SK-N-MC (cell line): Measurements from ENCODE around the gene ST6GALNAC1.
A peak's percentile ranks its signal among the peaks of the same experiment; 100 is the strongest.

Experiments
- DNase-seq: peaks from one replicate; pipeline ENCODE4 v3.0.0-alpha.2; 2011; ENCODE audit warnings: low read depth, low spot score
- H3K27ac ChIP-seq: fragments of 200-600 bp; sonication (generic); 2 replicates; pipeline ENCODE4 v1.5.1; 2016; ENCODE audit warnings: mixed run types
- H3K36me3 ChIP-seq: fragments of 200-600 bp; sonication (generic); 2 replicates; pipeline ENCODE4 v1.6.1; 2017; ENCODE audit warnings: antibody characterized with exemption, low read length, mixed read lengths; ENCODE audit not compliant: insufficient read depth
- H3K4me3 ChIP-seq: fragments of 200-600 bp; sonication (generic); 2 replicates; pipeline ENCODE4 v1.5.1; 2016
- H3K9ac ChIP-seq: fragments of 200-600 bp; sonication (generic); 2 replicates; pipeline ENCODE4 v1.8.0; 2017; ENCODE audit warnings: mixed run types, mixed read lengths; ENCODE audit not compliant: insufficient read length
- H3K9me3 ChIP-seq: fragments of 200-600 bp; sonication (generic); 2 replicates; pipeline ENCODE4 v1.6.1; 2017; ENCODE audit warnings: low read depth, mild to moderate bottlenecking, antibody characterized with exemption, low read length, moderate library complexity, mixed read lengths
- EZH2 ChIP-seq: fragments of 200-600 bp; sonication (generic); IDR thresholded peaks from one replicate; pipeline ENCODE4 v1.6.1; 2017; ENCODE audit warnings: antibody characterized with exemption
- FOXP2 ChIP-seq: optimal IDR thresholded peaks from 2 replicates; pipeline ENCODE3; 2011; ENCODE audit warnings: mild to moderate bottlenecking, moderate library complexity; ENCODE audit not compliant: insufficient read depth; ENCODE audit errors: extremely low read length, control extremely low read depth
- POLR2AphosphoS5 ChIP-seq: IDR thresholded peaks from 2 replicates; pipeline ENCODE4 v1.6.1; 2012; ENCODE audit warnings: mild to moderate bottlenecking, low read depth, low read length, borderline replicate concordance

Gene ST6GALNAC1

DNA sequence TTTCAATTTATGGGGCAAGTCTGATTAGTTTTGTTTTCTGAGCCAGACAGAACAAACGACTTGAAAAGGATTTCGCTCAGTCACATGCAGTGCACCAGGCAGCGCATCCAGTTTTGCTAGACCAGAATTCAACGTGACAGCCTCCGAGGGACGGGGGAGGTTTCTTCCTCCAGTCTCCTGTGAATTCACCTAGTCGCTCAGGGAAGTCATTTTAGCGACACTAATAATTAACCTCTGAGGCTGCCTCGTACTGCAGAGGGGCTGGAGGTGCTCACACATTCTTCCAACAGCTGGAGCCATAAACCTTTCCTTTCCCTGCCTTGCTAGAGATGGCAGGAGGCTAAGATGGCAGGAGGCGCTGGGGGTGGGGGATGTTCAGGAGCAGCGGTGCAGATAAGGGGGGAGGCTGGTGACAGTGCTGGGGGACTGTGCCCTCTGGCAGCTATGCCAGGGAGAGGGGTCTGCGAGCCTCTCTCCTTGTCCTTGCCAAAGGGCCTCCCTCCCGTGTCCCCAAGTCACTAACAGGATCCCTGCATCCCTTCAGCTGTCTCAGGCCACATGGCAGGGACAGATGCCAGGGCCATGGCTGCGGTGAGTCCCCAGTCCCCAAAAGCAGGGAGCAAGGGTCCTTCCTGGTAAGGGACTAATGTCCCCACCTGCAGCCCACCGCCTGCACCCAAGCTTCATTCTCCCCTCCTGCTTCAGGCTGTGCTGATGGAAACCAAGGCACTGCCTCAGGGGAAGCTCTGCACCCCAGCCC, 43.2 kb upstream of the ST6GALNAC1 start:
- peak overlapping the region; percentile 64; the same call in 1 of the 2 replicates for H3K27ac ChIP-seq
- no peak overlapping the region for H3K9ac ChIP-seq
- no peaks in the 10 kb centered on the region for H3K36me3 ChIP-seq
- H3K4me3 ChIP-seq = no peak overlapping the region
- DNase-seq = no peak
- H3K9me3 ChIP-seq = no peaks in the 10 kb centered on the region
- TF ChIP-seq FOXP2 (no peak), POLR2AphosphoS5 (no peak), EZH2 (no peak)

DNA sequence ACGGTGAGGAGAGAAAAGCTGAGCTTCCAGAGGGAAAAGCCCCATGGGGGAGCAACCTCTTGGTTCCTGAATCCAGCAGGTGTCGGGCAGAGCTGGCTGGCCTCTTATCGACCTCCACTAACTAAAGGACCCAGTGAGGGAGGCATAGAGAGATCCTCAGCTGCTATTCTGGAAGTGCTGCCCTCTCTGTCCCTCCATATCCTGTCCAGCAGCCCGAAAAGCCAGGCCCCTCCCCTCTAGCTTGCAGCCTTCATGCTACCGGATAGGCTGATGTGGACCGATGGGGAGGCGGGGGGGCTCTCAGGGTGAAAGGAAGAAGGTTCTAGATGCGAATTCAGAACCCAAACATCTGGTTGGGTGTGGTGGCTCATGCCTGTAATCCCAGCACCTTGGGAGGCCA, 42.3 kb upstream of the ST6GALNAC1 start:
- TF ChIP-seq EZH2 (no peak), POLR2AphosphoS5 (no peak), FOXP2 (no peak)
- Histone ChIP-seq H3K9me3 (no peaks in the 10 kb centered on the region), H3K36me3 (no peaks in the 10 kb centered on the region), H3K9ac (no peak overlapping the region), H3K4me3 (no peak overlapping the region), H3K27ac (no peak overlapping the region)
- DNase-seq = no peak

DNA sequence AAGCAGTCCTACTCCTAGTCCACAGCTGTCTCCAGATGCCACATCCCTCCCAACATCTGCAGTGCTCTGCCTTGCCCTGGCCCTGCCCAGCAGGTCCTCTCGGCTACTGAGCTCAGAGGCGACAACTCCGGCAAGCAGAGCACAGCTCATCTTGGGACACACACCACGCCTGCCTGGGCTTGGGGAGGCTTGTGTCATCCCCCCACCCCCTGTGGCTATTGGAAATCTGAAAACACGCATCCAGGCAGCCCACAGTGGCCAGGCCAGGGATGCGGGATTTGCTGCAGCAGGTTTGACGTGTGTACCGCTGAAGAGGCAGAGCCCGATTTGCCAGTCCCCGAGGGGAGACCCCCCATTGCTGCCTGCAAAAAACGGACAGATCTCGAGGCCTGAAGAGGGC, 41.8 kb upstream of the ST6GALNAC1 start:
- H3K4me3 ChIP-seq = no peak overlapping the region
- no peak for DNase-seq
- TF ChIP-seq POLR2AphosphoS5 (no peak), FOXP2 (no peak), EZH2 (no peak)
- H3K9ac ChIP-seq = no peak overlapping the region
- no peaks in the 10 kb centered on the region for H3K36me3 ChIP-seq
- no peak overlapping the region for H3K27ac ChIP-seq
- no peaks in the 10 kb centered on the region for H3K9me3 ChIP-seq

DNA sequence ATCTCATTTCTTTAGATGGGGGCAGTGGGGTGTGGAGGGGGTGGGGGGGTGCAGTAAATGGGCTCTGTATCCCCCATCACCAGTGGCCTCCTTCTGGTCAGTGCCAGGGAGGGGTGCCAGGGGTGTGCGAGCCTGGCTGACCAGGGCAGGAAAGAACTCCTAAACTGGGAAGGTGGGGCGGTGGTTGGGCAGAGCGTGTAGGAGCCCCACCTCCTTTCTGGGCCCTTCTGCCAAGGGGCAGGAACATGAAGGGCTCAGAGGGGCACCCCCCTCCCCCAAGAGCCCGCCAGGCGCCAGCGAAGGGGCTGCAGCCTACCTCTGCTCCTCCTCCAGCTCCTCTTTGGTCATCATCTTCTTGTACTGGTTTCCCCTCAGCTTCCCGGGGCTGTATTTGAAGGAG, 41.2 kb upstream of the ST6GALNAC1 start:
- no peaks in the 10 kb centered on the region for H3K36me3 ChIP-seq
- H3K9ac ChIP-seq = no peak overlapping the region

DNA sequence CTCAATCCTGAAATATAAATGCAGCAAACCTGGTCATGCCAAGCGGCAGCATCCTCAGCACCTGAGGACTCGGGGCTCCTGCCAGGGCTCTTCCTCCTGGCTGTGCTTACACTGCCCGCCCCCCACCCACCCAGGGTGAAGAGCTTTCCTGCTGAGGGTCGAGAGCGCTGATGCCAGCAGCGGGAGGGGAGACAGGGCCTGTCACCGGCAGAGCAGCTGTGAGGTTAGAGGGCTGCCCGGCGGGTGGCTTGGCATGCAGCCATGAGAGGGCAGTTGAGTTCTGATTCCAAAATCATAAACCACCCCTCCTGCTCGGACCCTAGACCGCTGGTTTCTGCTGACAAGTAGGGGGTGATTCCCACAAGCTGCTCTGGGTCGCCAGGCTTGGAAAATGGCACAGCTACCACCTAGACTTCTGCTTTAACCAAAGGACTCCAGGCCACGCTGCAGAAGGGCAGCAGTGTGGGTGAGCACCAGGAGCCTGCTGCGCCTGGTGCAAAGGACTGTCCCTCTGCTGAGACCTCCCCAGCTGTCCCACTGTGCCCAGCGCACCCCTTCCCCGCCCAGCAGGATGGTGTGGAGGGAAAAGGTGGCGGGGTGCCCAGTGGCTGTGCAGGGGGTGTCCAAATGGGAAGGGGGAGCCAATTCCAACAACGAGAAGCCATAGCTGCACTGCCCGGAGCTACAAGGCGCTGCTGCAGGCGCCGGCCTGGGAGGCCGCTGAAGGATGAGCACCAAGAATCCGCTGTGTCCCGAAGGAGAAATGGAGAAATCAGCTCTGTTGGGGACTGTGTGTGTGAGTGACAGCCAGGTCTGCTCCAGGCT, 40.6 kb upstream of the ST6GALNAC1 start:
- no peak overlapping the region for H3K4me3 ChIP-seq
- no peaks in the 10 kb centered on the region for H3K9me3 ChIP-seq
- no peak for DNase-seq
- no peak overlapping the region for H3K9ac ChIP-seq
- H3K27ac ChIP-seq = no peak overlapping the region
- TF ChIP-seq POLR2AphosphoS5 (no peak), EZH2 (no peak), FOXP2 (no peak)
- H3K36me3 ChIP-seq = no peaks in the 10 kb centered on the region

More for the DNA sequence above, 41.2 kb upstream of the ST6GALNAC1 start:
- H3K4me3 ChIP-seq = no peak overlapping the region
- TF ChIP-seq FOXP2 (no peak), POLR2AphosphoS5 (no peak), EZH2 (no peak)
- H3K27ac ChIP-seq = no peak overlapping the region
- DNase-seq = no peak
- no peaks in the 10 kb centered on the region for H3K9me3 ChIP-seq

DNA sequence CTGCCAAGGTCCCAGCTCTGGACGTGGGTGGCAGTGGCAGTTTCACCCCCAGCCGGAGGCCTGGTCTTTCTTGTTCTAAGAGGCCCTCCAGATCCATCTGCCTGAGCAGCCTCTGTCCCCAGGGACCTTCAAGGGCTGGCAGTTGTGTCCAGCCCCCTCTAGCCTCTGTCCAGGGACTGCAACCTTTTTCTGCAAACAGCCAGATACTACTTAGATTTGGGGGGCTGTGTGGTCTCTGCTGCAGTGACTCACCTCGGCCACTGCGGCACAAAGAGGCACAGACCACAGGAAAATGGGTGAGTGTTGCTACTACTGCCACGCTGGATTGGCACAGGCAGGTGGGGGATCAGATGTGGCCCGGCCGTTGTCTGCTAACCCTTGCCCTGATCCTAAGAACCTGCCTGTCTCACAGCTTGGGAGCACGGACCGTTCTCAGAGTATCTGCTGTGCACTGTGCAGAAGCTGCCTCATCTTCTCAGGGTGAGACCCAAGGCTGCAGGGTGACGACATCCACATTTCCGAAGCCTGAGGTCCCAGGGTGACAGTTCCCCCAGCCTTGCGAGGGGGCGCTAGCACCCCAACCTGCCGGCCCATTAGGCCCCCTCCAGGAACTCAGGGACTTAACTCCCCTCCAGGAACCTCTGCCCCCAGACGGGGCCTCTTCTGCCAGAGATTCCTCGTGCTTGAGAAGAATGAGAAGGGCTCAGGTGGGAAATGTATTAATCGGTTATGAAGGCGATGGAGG, 39.6 kb upstream of the ST6GALNAC1 start:
- DNase-seq = no peak
- TF ChIP-seq EZH2 = no peak
- no peak for TF ChIP-seq POLR2AphosphoS5
- no peak for TF ChIP-seq FOXP2
- H3K9ac ChIP-seq = no peak overlapping the region
- H3K9me3 ChIP-seq = no peaks in the 10 kb centered on the region
- no peaks in the 10 kb centered on the region for H3K36me3 ChIP-seq
- H3K27ac ChIP-seq = no peak overlapping the region
- H3K4me3 ChIP-seq = no peak overlapping the region

DNA sequence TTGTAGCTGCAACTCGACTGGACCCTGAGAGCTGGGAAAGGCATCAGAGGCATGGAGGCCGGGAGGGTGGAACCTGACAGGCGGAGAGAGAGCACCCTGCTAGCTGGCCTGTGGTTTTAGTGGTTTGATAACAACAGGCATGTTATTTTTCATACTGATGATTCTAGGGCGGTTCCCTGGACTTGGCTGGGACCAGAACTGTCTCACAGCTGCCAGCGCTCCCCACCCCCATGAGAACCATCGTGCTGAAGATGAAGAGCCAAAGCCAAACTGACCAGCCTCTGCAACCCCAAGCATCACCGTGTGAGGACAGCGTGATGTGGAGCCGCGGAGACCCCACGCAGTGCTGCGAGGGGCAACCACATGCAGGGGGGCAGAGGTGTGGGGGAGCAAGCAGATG, 38.7 kb upstream of the ST6GALNAC1 start:
- Histone ChIP-seq H3K9me3 (no peaks in the 10 kb centered on the region), H3K4me3 (no peak overlapping the region), H3K9ac (no peak overlapping the region), H3K27ac (no peak overlapping the region), H3K36me3 (no peaks in the 10 kb centered on the region)
- no peak for DNase-seq
- TF ChIP-seq EZH2 (no peak), FOXP2 (no peak)

DNA sequence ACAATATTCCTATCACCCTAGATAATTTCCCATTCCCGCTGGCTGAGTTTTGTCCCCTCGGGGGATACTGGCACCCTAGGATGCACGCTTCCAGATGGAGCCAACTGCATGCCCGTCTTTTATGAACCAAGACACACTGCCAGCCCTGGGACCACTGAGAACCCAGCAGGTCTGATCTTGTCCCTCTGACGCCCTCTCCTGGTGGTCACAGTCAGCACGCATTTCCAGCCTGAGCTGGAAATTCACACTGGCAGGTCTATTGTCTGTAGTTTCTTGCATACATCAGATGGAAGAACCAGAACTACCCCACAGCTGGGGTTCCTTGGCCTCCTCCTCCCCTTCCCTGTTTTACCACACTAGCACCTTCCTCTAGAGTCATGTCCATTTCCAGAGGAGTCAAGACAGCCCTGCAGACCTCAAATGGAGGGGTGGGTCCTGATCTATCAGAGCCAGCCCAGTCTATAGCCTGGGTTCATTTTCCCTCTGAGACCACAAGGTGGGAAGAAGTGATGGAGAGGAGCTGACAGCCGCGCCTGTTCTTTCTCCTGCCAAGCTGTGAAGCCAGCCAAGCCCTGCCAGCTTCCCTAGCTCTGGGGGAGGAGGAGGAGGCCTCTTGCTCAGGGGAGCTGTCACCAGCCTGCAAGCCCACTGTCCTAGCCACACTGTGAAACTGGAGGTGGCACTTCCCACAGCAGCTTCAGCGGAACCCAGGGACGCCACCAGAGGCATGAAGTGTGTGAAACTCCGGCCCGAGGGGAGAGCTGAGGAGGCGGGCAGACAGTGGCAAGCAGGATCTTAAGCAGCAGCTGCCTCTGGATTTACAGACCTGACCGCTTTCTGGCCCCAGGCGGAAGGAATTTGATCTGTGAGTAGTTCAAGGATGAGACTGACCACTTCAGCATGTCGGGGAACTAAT, 37.9 kb upstream of the ST6GALNAC1 start:
- no peaks in the 10 kb centered on the region for H3K9me3 ChIP-seq
- TF ChIP-seq POLR2AphosphoS5 = no peak
- no peak for TF ChIP-seq EZH2
- no peak for TF ChIP-seq FOXP2
- no peak overlapping the region for H3K9ac ChIP-seq
- no peak overlapping the region for H3K27ac ChIP-seq
- H3K4me3 ChIP-seq = no peak overlapping the region
- no peak for DNase-seq
- no peaks in the 10 kb centered on the region for H3K36me3 ChIP-seq
